ENCODE data around the gene PILRA.

DNA sequence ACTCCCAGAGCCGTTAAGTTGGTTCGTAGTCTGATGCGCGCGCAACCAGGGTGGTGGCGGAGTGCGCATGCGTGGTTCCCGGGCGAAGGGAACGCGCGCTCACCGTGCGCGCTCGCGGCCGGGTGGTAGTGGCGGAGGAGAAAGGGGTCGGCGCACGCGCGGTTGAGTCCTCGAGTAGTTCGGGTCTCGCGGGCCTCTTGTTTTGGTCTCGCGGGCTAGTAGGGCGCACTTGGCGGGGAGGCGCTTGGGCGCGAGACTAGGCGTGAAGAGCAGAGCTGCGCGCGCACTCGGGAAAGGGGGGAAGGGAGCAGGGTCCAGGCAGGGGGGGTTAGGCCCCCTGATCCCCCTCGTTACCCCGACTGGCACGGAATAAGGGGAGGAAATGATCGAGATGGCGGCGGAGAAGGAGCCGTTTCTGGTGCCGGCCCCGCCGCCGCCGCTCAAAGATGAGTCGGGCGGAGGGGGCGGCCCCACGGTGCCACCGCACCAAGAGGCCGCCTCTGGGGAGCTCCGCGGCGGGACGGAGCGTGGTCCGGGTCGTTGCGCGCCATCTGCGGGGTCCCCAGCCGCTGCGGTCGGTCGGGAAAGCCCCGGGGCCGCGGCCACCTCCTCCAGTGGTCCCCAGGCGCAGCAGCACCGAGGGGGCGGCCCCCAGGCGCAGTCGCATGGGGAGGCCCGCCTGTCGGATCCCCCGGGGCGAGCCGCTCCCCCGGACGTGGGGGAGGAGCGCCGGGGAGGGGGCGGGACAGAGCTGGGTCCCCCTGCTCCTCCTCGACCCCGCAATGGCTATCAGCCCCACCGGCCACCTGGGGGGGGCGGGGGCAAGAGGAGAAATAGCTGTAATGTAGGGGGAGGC, 56.6 kb downstream of the PILRA start, which contains the start of gene MEPCE:
- TF ChIP-seq CTCF (IDR thresholded peaks at IDR 0.05) (no peak), ZFX (IDR thresholded peaks at IDR 0.05; ENCODE audit: borderline replicate concordance) (no peak)

Data from 22Rv1 (cell line).